ENCODE measurements around the gene AK2. TPM values are rescaled to one million over a fixed set of nuclear protein-coding genes. Genes with fewer than 3 reads are reported as not detected.

AK2 gene
- total RNA-seq, 1 experiment from 2014 or later: 191 TPM

DNA sequence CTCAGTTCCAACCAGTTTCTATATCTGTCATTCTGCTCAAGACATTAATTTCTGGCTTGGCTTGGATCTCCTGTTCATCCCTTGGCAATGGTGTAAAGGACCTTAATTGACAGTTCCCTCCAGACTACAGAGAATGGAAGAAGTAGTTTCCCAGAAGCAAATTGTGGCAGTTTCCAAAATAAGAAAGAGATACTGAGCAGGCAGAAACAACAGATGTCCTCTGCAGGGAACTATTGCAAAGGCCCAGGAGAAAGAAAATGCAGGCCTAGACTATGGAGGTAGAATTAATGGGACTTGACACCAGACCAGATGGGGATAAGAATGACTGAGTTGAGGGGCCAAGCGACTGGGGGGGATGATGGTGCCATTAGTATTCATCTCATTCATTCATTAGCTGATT is 6.1 kb upstream of the AK2 start:
- CTCF ChIA-PET: no interaction called here
- no peak overlapping the region for H3K27ac ChIP-seq

GRCh38 chr1:33041026-33041425 is 4.3 kb upstream of the AK2 start:
- Histone ChIP-seq H3K79me2 (ENCODE audit: low read depth) (peaks cover 6% of the 10 kb centered on the region), H3K9me3 (ENCODE audit: insufficient read depth, low read depth) (no peaks in the 10 kb centered on the region), H3K27ac (no peak overlapping the region), H3K9me2 (ENCODE audit: insufficient read depth) (no peaks in the 10 kb centered on the region), H2AFZ (no peak overlapping the region), H3F3A (ENCODE audit: insufficient read depth, low read depth) (no peaks in the 10 kb centered on the region), H3K4me3 (no peak overlapping the region), H3K27me3 (ENCODE audit: insufficient read depth, low read depth) (no peaks in the 10 kb centered on the region), H3K36me3 (ENCODE audit: low read depth) (no peaks in the 10 kb centered on the region), H3K4me2 (no peak overlapping the region), H4K20me1 (ENCODE audit: insufficient read depth) (no peaks in the 10 kb centered on the region), H3K4me1 (replicated peaks; ENCODE audit: insufficient read depth) (no peaks in the 10 kb centered on the region)
- DNase-seq: no peak
- TF ChIP-seq CTCF (conservative IDR thresholded peaks at IDR 0.05) (no peak), EZH2 (IDR thresholded peaks at IDR 0.05; ENCODE audit: low read depth) (no peak)
- POLR2A ChIA-PET (ENCODE audit: unreplicated experiment): no interaction called here
- intact Hi-C loops (cut with micrococcal nuclease; ENCODE audit: unreplicated experiment): no loop called here
- BruUV-seq (replicated peaks): no TSS peak
- CTCF ChIA-PET: interaction anchor here (0.6 kb wide), 1 partner anchor 126 kb away, joined by 3 read pairs; no protein-coding TSS in a partner anchor

More for the DNA sequence above, 6.1 kb upstream of the AK2 start:
- H2AFZ ChIP-seq: no peak overlapping the region
- peaks cover 12% of the 10 kb centered on the region for H3F3A ChIP-seq (ENCODE audit: insufficient read depth, low read depth)
- no peaks in the 10 kb centered on the region for H3K36me3 ChIP-seq (ENCODE audit: low read depth)
- intact Hi-C loops (cut with micrococcal nuclease; ENCODE audit: unreplicated experiment): no loop called here
- POLR2A ChIA-PET (ENCODE audit: unreplicated experiment): no interaction called here
- H3K9me2 ChIP-seq (ENCODE audit: insufficient read depth): no peaks in the 10 kb centered on the region
- no peaks in the 10 kb centered on the region for H3K9me3 ChIP-seq (ENCODE audit: insufficient read depth, low read depth)
- no peaks in the 10 kb centered on the region for H3K79me2 ChIP-seq (ENCODE audit: low read depth)
- peaks cover 8% of the 10 kb centered on the region for H3K4me1 ChIP-seq (replicated peaks; ENCODE audit: insufficient read depth)
- no TSS peak for BruUV-seq (replicated peaks)
- DNase-seq: no peak
- TF ChIP-seq EZH2 (IDR thresholded peaks at IDR 0.05; ENCODE audit: low read depth): no peak
- no peak for TF ChIP-seq CTCF (conservative IDR thresholded peaks at IDR 0.05)
- H3K4me2 ChIP-seq: no peak overlapping the region
- no peak overlapping the region for H3K4me3 ChIP-seq
- no peaks in the 10 kb centered on the region for H4K20me1 ChIP-seq (ENCODE audit: insufficient read depth)
- H3K27me3 ChIP-seq (ENCODE audit: insufficient read depth, low read depth): no peaks in the 10 kb centered on the region

- Histone ChIP-seq H3K27ac (no peak overlapping the region), H3K79me2 (ENCODE audit: low read depth) (peaks cover 18% of the 10 kb centered on the region), H3K9me2 (ENCODE audit: insufficient read depth) (no peaks in the 10 kb centered on the region), H4K20me1 (ENCODE audit: insufficient read depth) (0 out of 2 replicates have a peak, but pooled peaks cover 4% of the 10 kb centered on the region), H3K27me3 (ENCODE audit: insufficient read depth, low read depth) (no peaks in the 10 kb centered on the region), H3F3A (ENCODE audit: insufficient read depth, low read depth) (no peaks in the 10 kb centered on the region), H3K9me3 (ENCODE audit: insufficient read depth, low read depth) (no peaks in the 10 kb centered on the region), H2AFZ (no peak overlapping the region; the same call in 1 of the 2 replicates), H3K4me2 (no peak overlapping the region), H3K4me3 (no peak overlapping the region), H3K36me3 (ENCODE audit: low read depth) (no peaks in the 10 kb centered on the region), H3K4me1 (replicated peaks; ENCODE audit: insufficient read depth) (peaks cover 8% of the 10 kb centered on the region)
- no peak for DNase-seq
- no peak for TF ChIP-seq CTCF (conservative IDR thresholded peaks at IDR 0.05)
- no peak for TF ChIP-seq EZH2 (IDR thresholded peaks at IDR 0.05; ENCODE audit: low read depth)
- BruUV-seq (replicated peaks): no TSS peak
- ChIA-PET POLR2A (ENCODE audit: unreplicated experiment) (no interaction called here), CTCF (no interaction called here)
- intact Hi-C loops (cut with micrococcal nuclease; ENCODE audit: unreplicated experiment): no loop called here
Measured at GRCh38 chr1:33039840-33040239, 3.2 kb upstream of the AK2 start.
